SK-N-SH (cell line): Measurements from ENCODE around the gene REG3G.

Source experiments
- EP300 ChIP-seq, 2 experiments: IDR thresholded peaks; 2 replicates each; pipeline versions ENCODE4 v1.4.0 to v1.6.1; 2012; ENCODE audit warnings: borderline replicate concordance in 1 of 2, low read depth in 1 of 2, low read length in 1 of 2
- MEF2A ChIP-seq: IDR thresholded peaks from 2 replicates; pipeline ENCODE4 v1.4.0; 2012; ENCODE audit warnings: low read depth, borderline replicate concordance
- TAF1 ChIP-seq: IDR thresholded peaks from 2 replicates; pipeline ENCODE4 v1.6.1; 2012; ENCODE audit warnings: low read depth, mild to moderate bottlenecking, low read length, moderate library complexity, borderline replicate concordance

DNA sequence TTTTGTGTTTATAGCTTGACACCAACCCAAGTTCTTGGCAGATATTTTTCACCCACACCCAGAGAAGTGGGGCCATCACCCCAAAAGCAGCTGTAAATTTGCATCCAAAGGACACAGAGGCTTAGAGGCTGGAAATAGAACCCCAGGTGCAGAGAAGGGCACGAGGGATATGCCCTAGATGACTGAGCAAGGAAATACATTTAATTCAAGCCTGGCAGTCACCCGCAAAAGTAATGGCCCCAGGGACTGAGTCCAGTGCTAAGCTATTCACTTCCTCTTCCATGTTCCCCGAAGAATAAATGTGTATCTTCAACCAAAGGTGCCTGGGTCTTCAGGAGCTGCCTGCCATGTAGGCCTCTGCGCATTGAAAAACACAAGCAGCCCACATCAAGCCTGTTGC lies 14.0 kb upstream of the REG3G start:
- TF ChIP-seq TAF1 (no peak), EP300 (IDR thresholded peaks at IDR 0.05; ENCODE audit: borderline replicate concordance in 1 of 2, low read depth in 1 of 2, low read length in 1 of 2) (no peak), MEF2A (no peak)
